Measurements from ENCODE around the gene SNX15. TPM values are rescaled to one million over a fixed set of nuclear protein-coding genes. Genes with fewer than 3 reads are reported as not detected.

SNX15 gene
- total RNA-seq, 3 donors from 2014 or later (not counting 1 experiment from before 2014, with no cell fraction given), result 16.9 to 28.1 (median 27.1) TPM

- no peaks in the 10 kb centered on the region for H3K36me3 Mint-ChIP-seq
- Histone ChIP-seq H3K27me3 (ENCODE audit: control insufficient read depth, insufficient read depth, low read length) (no peaks in the 10 kb centered on the region), H3K27ac (ENCODE audit: low read length) (no peak within 1 kb of the TSS), H3K4me1 (ENCODE audit: control insufficient read depth, insufficient read depth, low read length) (peaks cover 8% of the 10 kb centered on the region), H3K4me3 (ENCODE audit: low read length) (peak within 1 kb of the TSS; percentile 0), H3K36me3 (ENCODE audit: control insufficient read depth, insufficient read depth, low read length) (no peaks in the 10 kb centered on the region), H3K9me3 (ENCODE audit: control insufficient read depth, insufficient read depth, low read length) (no peaks in the 10 kb centered on the region)
- intact Hi-C loops (cut with micrococcal nuclease), result no loop called here
- no peaks in the 10 kb centered on the region for H3K9me3 Mint-ChIP-seq
- no peak within 1 kb of the TSS for H3K4me3 Mint-ChIP-seq
- peak within 1 kb of the TSS in 1 of 2 donors; percentile 53 for H3K27ac Mint-ChIP-seq
- TF ChIP-seq CTCF (IDR thresholded peaks at IDR 0.05), result no peak
- H3K4me1 Mint-ChIP-seq, result peaks cover 0 to 9% of the 10 kb centered on the region in 2 donors
- H3K27me3 Mint-ChIP-seq (ENCODE audit: low read depth in 2 of 2), result no peaks in the 10 kb centered on the region
- WGBS (ENCODE audit: insufficient coverage), result 29% methylated on average over 9 of the region's 9 CpGs
- peak; percentile 54 to 61 (median 58) for ATAC-seq
- peak in 1 of 2 donors; percentile 33 for DNase-seq
These were observed 30.4 kb upstream of the SNX15 start, which contains the start of gene BATF2 for GRCh38 chr11:64996710-64997380. Gene BATF2 (minus strand): TSS chr11:64996971. CDS start chr11:64996914, 57 bp downstream.

GRCh38 chr11:64998141-64998540 is 29.1 kb upstream of the SNX15 start:
- Histone ChIP-seq H3K36me3 (ENCODE audit: control insufficient read depth, insufficient read depth, low read length) (no peaks in the 10 kb centered on the region), H3K9me3 (ENCODE audit: control insufficient read depth, insufficient read depth, low read length) (no peaks in the 10 kb centered on the region), H3K4me3 (ENCODE audit: low read length) (no peak overlapping the region), H3K27ac (ENCODE audit: low read length) (no peak overlapping the region), H3K4me1 (ENCODE audit: control insufficient read depth, insufficient read depth, low read length) (peaks cover 8% of the 10 kb centered on the region), H3K27me3 (ENCODE audit: control insufficient read depth, insufficient read depth, low read length) (no peaks in the 10 kb centered on the region)
- no peak overlapping the region for H3K4me3 Mint-ChIP-seq
- intact Hi-C loops (cut with micrococcal nuclease), result no loop called here
- H3K4me1 Mint-ChIP-seq, result peaks cover 0 to 9% of the 10 kb centered on the region in 2 donors
- H3K27me3 Mint-ChIP-seq (ENCODE audit: low read depth in 2 of 2), result no peaks in the 10 kb centered on the region
- H3K9me3 Mint-ChIP-seq, result no peaks in the 10 kb centered on the region
- no peaks in the 10 kb centered on the region for H3K36me3 Mint-ChIP-seq
- no peak for TF ChIP-seq CTCF (IDR thresholded peaks at IDR 0.05)
- no peak overlapping the region for H3K27ac Mint-ChIP-seq
- ATAC-seq, result no peak
- 56% methylated on average over 1 of the region's 1 CpG for WGBS (ENCODE audit: insufficient coverage)
- DNase-seq, result no peak

- WGBS (ENCODE audit: insufficient coverage), result 74% methylated on average over 8 of the region's 9 CpGs
- H3K36me3 Mint-ChIP-seq, result no peaks in the 10 kb centered on the region
- no peak for TF ChIP-seq CTCF (IDR thresholded peaks at IDR 0.05)
- H3K4me3 Mint-ChIP-seq, result no peak overlapping the region
- H3K27ac ChIP-seq (ENCODE audit: low read length), result no peak overlapping the region
- DNase-seq (no peak), ATAC-seq (no peak)
- H3K27me3 Mint-ChIP-seq (ENCODE audit: low read depth in 2 of 2), result no peaks in the 10 kb centered on the region
- H3K4me1 ChIP-seq (ENCODE audit: control insufficient read depth, insufficient read depth, low read length), result peaks cover 8% of the 10 kb centered on the region
- H3K27ac Mint-ChIP-seq, result no peak overlapping the region
- H3K36me3 ChIP-seq (ENCODE audit: control insufficient read depth, insufficient read depth, low read length), result no peaks in the 10 kb centered on the region
- intact Hi-C loops (cut with micrococcal nuclease), result no loop called here
- no peaks in the 10 kb centered on the region for H3K27me3 ChIP-seq (ENCODE audit: control insufficient read depth, insufficient read depth, low read length)
- no peaks in the 10 kb centered on the region for H3K9me3 ChIP-seq (ENCODE audit: control insufficient read depth, insufficient read depth, low read length)
- peaks cover 0 to 9% of the 10 kb centered on the region in 2 donors for H3K4me1 Mint-ChIP-seq
- H3K9me3 Mint-ChIP-seq, result no peaks in the 10 kb centered on the region
- no peak overlapping the region for H3K4me3 ChIP-seq (ENCODE audit: low read length)
These were observed 28.4 kb upstream of the SNX15 start for GRCh38 chr11:64998690-64999431.

Measured in natural killer cell (primary cell).